GM19099 (cell line): ENCODE data around the gene GBGT1.

ENCODE experiments used
- POLR2A ChIP-seq: IDR thresholded peaks from 3 replicates; pipeline ENCODE4 v1.6.1; 2011; ENCODE audit warnings: low read depth; ENCODE audit not compliant: insufficient read length; ENCODE audit errors: extremely low read depth

Gene GBGT1

GRCh38 chr9:133141833-133142595 is 21.7 kb downstream of the GBGT1 start:
- TF ChIP-seq POLR2A, result no peak

GRCh38 chr9:133140606-133141005 is 23.1 kb downstream of the GBGT1 start:
- no peak for TF ChIP-seq POLR2A

GRCh38 chr9:133140174-133140505 is 23.6 kb downstream of the GBGT1 start:
- TF ChIP-seq POLR2A, result no peak

- no peak for TF ChIP-seq POLR2A
These were observed 24.2 kb downstream of the GBGT1 start for GRCh38 chr9:133139246-133140173.

- no peak for TF ChIP-seq POLR2A
These were observed 26.1 kb downstream of the GBGT1 start for GRCh38 chr9:133137451-133138231.

GRCh38 chr9:133135146-133135745 is 28.5 kb downstream of the GBGT1 start:
- no peak for TF ChIP-seq POLR2A

- TF ChIP-seq POLR2A, result no peak
These were observed 29.1 kb downstream of the GBGT1 start for GRCh38 chr9:133134388-133135145.

DNA sequence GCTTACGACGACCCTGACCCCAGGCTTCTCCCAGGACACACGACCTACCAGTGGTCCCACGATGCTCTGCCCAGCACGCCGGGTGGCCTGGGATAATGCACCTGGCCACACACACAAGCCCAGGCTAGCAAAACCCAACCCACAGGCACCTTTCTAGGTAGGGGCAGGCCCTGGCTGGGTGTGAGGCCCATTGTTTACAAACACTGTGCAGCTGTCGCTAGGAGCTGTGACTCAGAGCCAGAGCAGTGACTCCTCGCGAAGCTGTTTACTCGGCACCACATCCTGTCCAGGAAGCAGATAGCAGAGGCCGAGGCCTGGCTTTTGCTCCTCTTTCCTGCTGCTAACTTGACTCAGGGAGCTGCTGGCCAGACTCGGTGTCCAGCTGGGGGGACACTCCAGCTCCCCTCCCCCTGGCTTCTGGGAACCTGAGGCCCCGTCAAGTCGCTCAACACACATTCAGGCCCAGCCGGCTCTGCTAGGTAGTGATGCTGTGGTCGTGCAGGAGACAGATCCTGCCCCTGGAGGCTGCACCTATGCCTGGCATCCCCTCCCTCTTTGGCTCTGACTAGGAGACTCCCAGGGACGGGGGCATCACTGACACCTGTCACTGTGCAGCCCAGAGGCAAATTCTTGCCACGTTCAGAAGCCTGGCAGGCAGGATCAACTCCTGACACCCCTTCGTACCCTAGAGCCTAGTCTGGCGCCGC is 29.9 kb downstream of the GBGT1 start:
- peak; percentile 46 for TF ChIP-seq POLR2A

- TF ChIP-seq POLR2A, result no peak
These were observed 31.5 kb downstream of the GBGT1 start for GRCh38 chr9:133132174-133132573.

DNA sequence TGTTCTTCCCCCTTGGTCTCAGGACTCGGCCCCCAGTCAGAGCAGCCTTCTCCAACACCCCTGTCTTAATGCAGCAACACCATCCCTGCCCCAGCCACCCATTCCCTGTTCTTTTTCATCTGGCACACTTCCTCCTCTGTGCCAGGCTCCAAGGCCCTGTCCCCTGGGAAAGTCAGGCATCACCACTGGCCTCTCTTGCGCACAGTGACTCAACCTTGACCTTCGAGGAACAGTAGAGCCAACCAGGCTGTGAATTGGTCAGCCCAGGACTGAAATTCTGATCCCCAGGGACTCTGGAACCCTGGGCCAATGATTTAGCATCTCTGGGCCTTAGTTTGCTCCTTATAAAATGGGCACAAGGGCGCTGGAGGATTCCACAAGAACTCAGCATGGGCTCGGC is 32.2 kb downstream of the GBGT1 start:
- no peak for TF ChIP-seq POLR2A

DNA sequence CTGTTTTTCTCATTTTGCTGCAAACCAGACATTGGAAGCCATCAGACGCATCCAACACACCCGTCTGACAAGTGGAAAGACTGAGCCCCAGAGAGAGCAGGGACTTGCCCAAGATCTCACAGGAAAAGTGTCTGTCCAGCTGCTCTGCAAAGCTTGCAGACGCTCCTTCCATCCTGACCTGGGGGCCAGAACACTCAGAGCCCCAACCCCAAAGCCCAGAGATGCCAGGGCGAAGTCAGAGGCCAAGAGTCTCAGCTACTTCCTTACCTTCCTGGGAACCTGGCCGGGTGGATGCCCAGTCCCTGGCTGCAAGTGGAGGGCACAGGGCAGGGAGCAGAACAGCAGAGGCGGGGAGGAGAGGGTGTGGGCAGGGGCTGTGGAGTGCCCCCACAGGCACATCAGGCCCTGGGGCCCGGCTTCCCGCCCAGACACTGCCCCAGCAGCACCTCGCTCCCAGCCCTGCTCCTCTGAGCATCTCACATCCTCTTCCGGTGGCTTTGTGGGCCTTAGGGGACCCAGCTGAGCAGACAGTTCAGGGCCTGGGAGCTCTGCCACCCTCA is 32.9 kb downstream of the GBGT1 start:
- TF ChIP-seq POLR2A, result peak; percentile 63

DNA sequence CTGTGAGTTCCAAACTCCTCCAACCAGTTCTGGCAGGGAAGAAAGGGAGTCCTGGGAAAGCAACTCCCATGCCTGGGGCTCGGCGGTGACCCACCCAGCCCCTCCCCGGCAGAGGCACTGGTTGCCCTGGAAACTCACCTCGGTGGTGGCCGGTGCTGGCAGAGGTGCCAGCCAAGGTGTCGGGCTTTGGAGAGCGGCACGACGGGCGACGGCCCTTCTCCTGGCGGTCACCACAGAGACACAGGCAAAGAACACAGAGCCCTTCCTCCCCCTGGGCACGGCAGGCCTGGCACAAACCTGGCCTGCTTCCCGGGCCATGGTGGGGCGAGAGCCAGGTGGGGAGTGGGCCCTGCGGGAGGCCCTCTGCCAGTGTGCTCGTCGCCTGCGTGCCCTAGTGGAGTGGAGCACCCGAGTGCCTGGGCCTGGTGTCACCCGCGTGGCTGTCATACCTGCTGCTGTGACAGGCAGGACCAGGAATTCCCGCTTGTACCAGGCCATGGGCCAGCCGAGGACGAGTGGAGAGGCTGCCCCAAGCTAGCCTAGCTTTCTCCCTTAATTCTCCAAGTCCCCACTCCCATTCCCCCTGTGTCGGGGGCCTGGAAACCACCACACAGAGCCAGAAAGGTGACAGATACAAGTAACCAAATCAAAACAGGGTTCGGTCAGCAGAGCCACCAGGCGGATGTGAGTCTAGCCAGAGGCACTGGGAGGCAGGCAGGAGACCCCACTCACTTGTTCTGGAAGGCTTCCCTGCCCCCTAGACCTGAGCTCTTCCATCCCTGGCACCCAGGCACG is 34.5 kb downstream of the GBGT1 start:
- TF ChIP-seq POLR2A, result no peak
